ENCODE measurements around the gene GAS7. TPM values are rescaled to one million over a fixed set of nuclear protein-coding genes. Genes with fewer than 3 reads are reported as not detected.

GAS7 gene
- total RNA-seq, 1 donor from 2014 or later: 39.8 TPM

DNA sequence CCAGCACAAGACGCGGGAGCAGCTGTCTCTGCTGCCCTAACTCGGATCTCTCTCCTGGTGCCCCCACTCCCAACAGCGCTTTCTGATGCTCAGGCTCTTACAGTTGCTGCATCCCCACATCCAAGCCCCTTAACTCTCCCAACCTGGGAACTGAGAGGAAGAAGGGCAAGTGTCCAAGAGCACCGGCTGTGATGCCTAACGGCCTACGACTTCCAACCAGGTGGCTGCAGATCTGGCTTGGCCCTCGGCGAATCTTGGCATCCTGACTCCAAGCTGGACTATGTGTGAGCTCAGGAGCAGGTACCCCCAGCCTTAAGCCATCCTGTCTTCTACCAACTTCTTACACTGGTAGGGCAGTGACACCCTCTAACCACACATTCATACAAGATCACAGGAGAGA is 255.1 kb downstream of the GAS7 start:
- DNase-seq: no peak
- peaks cover 19% of the 10 kb centered on the region for H3K36me3 Mint-ChIP-seq (ENCODE audit: low read depth)
- H3K27ac Mint-ChIP-seq: no peak overlapping the region
- H3K9me3 Mint-ChIP-seq: no peaks in the 10 kb centered on the region
- H3K4me1 Mint-ChIP-seq: no peaks in the 10 kb centered on the region
- intact Hi-C loops (cut with micrococcal nuclease): no loop called here
- no peak for ATAC-seq (ENCODE audit: low read depth)
- no peaks in the 10 kb centered on the region for H3K27me3 Mint-ChIP-seq
- H3K4me3 Mint-ChIP-seq: no peak overlapping the region
- ChIA-PET CTCF (no interaction called here), POLR2A (no interaction called here)
- TF ChIP-seq, protein P1, sequence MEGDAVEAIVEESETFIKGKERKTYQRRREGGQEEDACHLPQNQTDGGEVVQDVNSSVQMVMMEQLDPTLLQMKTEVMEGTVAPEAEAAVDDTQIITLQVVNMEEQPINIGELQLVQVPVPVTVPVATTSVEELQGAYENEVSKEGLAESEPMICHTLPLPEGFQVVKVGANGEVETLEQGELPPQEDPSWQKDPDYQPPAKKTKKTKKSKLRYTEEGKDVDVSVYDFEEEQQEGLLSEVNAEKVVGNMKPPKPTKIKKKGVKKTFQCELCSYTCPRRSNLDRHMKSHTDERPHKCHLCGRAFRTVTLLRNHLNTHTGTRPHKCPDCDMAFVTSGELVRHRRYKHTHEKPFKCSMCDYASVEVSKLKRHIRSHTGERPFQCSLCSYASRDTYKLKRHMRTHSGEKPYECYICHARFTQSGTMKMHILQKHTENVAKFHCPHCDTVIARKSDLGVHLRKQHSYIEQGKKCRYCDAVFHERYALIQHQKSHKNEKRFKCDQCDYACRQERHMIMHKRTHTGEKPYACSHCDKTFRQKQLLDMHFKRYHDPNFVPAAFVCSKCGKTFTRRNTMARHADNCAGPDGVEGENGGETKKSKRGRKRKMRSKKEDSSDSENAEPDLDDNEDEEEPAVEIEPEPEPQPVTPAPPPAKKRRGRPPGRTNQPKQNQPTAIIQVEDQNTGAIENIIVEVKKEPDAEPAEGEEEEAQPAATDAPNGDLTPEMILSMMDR (IDR thresholded peaks at IDR 0.05): no peak

DNA sequence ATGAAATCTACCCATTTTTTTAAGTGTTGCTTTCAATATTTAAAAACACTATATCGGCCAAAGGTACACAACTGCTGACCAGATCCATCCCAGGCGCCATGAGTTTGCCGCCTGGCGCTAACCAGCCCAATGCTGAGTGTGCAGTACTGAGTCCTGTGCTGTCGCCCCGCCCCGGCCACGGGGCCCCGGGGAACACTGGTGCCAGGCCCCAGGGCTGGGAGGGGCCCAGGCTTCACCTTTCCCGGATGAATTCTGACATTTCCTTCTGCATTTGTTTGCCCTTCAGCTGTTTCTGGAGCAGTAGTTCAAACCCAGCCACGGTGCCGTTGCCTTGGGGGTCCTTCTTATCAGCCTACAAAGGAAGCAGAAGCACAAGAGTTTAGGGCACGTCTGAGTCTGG is 255.5 kb downstream of the GAS7 start:
- Mint-ChIP-seq H3K4me3 (no peak overlapping the region), H3K27ac (no peak overlapping the region), H3K36me3 (ENCODE audit: low read depth) (peaks cover 19% of the 10 kb centered on the region), H3K9me3 (no peaks in the 10 kb centered on the region), H3K27me3 (no peaks in the 10 kb centered on the region), H3K4me1 (no peaks in the 10 kb centered on the region)
- CTCF ChIA-PET: no interaction called here
- no peak for ATAC-seq (ENCODE audit: low read depth)
- POLR2A ChIA-PET: no interaction called here
- intact Hi-C loops (cut with micrococcal nuclease): no loop called here
- no peak for DNase-seq
- TF ChIP-seq, protein P1 (IDR thresholded peaks at IDR 0.05): no peak

DNA sequence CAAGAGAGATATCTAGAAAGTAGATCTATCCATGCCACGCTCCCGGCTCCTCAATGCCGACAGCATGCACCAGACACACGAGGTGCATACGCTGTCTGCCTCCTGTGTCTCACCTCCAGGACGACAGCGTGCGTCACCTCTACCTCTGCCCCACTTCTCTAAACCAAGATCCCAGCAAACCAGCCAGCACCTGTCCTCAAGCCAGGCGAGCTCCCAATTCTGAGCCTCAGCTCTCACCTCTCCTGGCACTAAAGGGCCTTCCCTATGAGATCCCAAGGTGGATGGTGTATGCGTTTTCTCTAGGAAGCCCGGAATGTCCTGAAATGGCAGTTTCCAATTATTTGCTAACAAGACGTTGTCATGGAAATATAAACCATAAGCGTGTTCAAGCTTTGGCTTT is 257.1 kb downstream of the GAS7 start:
- intact Hi-C loops (cut with micrococcal nuclease): no loop called here
- POLR2A ChIA-PET: no interaction called here
- peaks cover 19% of the 10 kb centered on the region for H3K36me3 Mint-ChIP-seq (ENCODE audit: low read depth)
- TF ChIP-seq, protein P1 (IDR thresholded peaks at IDR 0.05): no peak
- H3K9me3 Mint-ChIP-seq: no peaks in the 10 kb centered on the region
- no peak overlapping the region for H3K27ac Mint-ChIP-seq
- CTCF ChIA-PET: interaction anchor here (1.5 kb wide), 1 partner anchor 17 kb away, joined by 4 read pairs; no protein-coding TSS in a partner anchor
- H3K4me1 Mint-ChIP-seq: no peaks in the 10 kb centered on the region
- H3K27me3 Mint-ChIP-seq: no peaks in the 10 kb centered on the region
- H3K4me3 Mint-ChIP-seq: no peak overlapping the region
- DNase-seq: no peak
- ATAC-seq (ENCODE audit: low read depth): no peak

DNA sequence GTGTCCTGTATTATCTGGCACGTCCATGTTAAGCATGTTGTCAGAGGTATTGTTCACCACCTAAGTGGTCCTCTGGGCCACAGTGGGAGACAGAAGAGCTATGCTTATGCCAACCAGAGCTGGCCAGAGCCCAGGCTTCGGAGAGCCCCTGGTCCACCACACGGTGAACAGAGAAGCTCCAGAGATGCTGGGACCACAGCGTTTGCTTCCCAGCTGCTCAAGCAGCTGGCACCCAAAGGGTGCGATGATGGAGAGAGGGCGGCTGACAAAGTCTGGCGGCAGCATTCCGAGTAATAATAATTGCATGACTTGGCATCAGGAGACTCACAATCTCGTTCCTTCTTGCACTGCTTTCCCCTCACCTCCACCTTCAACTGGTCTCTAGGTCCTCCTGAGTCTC is 257.6 kb downstream of the GAS7 start:
- ChIA-PET POLR2A (no interaction called here), CTCF (interaction anchor here (1.5 kb wide), 1 partner anchor 16 kb away, joined by 4 read pairs; no protein-coding TSS in a partner anchor)
- DNase-seq (no peak), ATAC-seq (ENCODE audit: low read depth) (no peak)
- Mint-ChIP-seq H3K27me3 (no peaks in the 10 kb centered on the region), H3K4me3 (no peak overlapping the region), H3K27ac (no peak overlapping the region), H3K4me1 (no peaks in the 10 kb centered on the region), H3K9me3 (no peaks in the 10 kb centered on the region), H3K36me3 (ENCODE audit: low read depth) (peaks cover 19% of the 10 kb centered on the region)
- intact Hi-C loops (cut with micrococcal nuclease): no loop called here
- TF ChIP-seq, protein P1 (IDR thresholded peaks at IDR 0.05): no peak

DNA sequence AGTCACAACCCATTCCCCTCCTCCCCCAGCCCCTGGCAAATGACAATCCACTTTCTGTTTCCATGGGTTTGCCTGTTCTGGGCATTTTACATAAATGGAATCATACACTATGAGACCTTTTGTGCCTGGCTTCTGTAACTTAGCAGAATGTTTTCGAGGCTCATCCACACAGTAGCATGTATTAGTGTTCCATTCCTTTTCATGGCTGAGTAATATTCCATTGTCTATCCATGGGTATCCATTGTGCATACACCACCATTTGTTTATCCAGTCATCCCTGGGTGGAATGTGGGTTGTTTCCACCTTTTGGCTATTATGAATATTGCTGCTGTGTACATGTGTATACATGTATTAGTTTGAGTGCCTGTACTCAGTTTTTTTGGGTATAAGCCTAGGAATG is 259.6 kb downstream of the GAS7 start:
- ChIA-PET POLR2A (no interaction called here), CTCF (no interaction called here)
- intact Hi-C loops (cut with micrococcal nuclease): no loop called here
- Mint-ChIP-seq H3K27me3 (no peaks in the 10 kb centered on the region), H3K27ac (no peak overlapping the region), H3K9me3 (no peaks in the 10 kb centered on the region), H3K4me1 (no peaks in the 10 kb centered on the region), H3K36me3 (ENCODE audit: low read depth) (peaks cover 19% of the 10 kb centered on the region), H3K4me3 (no peak overlapping the region)
- ATAC-seq (ENCODE audit: low read depth) (no peak), DNase-seq (no peak)
- TF ChIP-seq, protein P1 (IDR thresholded peaks at IDR 0.05): no peak
